ENCODE data around the gene KRT1.

KRT1 gene

DNA sequence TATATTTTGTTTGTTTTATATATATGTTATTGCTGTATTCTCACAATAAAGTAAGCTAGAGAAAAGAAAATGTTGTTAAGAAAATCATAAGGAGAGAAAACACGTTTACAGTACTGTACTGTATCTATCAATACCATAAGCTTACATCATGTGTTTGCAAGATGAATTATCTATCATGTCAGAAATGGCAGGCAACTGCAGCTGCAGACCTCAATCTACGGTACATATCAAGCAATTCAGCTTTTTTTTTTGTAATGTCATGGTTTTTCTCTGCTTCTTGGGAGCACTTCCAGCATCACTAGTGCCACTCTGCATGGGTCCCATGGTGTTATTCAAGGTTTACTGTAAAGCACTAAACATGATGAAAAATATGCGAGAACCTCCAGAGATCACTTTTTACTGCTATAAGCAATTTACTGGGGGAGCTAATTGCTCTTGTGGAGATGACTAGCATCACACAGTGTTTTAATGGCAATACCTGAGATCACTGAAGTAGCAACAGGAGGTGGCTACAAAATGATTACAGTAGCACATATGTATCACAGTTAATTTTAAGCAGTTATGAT, 19.2 kb downstream of the KRT1 start:
- no peak for DNase-seq (ENCODE audit: low read depth in 2 of 2)

DNA sequence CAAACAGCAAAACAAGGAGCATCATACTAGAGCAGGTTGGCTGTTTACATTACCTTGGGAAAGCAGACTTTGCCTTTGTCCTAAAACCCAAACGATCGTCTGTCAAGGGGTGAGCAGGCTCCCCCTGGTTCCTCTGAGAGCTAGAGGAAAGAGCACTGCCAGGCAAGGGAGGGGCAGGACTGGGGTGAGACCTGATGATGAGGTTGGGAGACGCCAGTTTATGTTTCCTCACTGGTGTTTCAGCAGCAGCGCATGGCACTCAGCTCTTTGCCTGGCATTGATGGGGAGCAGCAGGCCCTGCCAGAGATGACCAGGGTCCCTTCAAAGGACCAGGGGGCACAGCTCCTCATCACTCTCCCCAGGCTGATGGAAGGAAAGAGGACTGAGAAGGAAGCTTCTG, 20.3 kb downstream of the KRT1 start:
- no peak for DNase-seq (ENCODE audit: low read depth in 2 of 2)

DNA sequence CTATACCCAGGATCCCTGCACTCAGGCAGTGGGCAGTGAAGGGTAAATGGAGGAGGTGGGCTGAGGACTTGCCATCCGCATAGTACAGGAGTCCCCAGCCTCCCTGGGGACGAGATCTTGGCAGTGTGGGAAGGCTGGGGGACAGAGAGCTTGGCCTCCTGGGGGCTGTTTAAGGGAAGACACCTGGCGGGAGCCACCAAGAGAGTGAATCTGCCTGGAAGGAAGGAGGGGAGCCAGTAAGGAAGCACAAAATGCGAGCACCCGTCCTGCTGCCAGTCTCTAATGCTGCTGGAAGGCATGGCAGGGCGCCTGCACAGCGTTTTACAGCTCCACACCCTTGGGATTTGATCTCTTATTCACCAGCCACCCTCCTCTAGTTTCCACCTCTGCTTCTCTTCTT, 20.8 kb downstream of the KRT1 start:
- DNase-seq (ENCODE audit: low read depth in 2 of 2), result no peak

DNA sequence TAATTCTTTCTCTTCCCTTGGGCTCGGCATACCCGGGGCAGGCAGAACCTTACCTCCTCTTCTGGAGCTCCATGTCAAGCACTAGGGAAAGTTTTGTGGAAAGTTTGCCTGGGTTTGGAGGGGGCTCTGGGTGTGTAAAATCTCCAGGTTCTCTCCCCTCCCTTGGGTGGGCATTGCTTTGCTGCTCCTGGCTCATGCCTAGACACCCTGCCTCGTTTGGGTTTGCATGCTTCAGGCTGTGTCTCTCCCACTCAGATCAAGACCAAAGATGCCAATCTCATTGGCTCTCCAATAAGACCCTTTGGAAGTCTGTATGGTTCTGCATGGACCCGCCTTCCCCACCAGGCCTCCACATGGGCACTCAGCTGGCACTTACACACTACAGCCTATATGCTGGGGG, 22.0 kb downstream of the KRT1 start:
- no peak for DNase-seq (ENCODE audit: low read depth in 2 of 2)

DNA sequence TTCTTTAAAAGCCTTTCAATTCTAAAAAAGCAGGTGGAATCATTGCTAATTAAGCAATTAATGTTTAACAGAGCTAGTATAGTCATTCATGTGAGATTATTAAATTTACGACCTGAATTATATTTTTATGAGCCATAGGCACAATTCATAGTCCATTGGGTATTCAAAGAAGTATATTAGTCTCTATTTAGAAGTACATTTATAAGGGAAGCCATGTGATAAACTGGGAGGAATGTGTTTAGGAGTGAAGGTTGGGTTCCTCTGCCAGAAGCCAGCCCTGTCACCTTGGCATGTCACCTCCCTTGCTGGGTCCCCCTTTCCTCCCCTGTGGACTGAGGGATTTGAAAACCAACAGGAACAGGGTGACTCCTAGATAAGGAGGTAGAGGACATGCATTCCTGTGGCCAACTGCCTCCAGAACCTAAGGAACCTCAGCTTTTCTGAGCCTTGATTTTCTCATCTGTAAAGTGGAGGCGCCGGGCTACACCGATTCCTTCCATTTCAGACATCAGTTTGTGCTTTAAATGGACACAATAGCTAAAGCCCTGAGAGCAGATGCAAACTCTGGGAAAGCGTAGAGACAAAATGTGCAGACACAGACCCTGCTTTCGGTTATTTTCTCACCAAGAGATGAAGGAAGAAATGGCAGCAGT, 22.8 kb downstream of the KRT1 start:
- no peak for DNase-seq (ENCODE audit: low read depth in 2 of 2)

DNA sequence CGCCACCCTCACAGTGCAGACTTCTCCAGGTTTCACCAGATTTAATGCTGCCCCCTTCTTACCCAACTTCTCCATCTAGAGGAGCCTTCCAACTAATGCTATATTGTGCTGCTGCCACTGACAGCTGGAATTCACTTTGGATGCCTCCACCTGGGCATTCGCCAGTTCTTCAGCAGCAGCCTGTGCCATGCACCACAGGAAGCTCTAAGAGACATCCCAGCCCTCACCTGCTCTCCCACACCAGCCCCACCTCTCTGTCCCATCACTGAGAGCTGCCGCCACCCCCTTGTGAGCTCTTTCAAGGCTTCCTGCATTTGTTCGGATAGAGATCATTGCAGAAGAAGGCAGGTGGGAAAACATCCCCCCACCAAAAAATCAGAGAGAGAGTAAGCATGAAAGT, 23.6 kb downstream of the KRT1 start:
- DNase-seq (ENCODE audit: low read depth in 2 of 2), result no peak

DNA sequence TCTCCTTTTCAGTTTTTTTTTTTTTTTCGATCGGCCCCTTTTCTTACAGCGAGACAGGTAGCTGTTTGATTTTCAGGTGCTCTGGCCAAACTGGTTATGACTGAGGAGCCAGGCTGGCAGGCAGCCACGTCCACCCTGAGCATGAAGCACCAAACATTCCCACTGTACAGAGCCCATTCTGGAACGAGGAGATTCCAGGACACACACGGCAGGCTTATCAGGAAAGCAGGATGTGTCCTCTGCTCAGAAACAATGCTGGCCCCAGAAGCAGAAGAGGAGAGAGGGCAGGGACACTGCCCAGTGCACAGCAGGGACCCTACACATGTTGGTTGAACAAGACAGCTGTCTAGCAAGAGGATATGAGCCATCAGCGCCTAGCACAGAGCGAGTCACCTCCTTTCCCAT, 24.5 kb downstream of the KRT1 start:
- no peak for DNase-seq (ENCODE audit: low read depth in 2 of 2)

DNA sequence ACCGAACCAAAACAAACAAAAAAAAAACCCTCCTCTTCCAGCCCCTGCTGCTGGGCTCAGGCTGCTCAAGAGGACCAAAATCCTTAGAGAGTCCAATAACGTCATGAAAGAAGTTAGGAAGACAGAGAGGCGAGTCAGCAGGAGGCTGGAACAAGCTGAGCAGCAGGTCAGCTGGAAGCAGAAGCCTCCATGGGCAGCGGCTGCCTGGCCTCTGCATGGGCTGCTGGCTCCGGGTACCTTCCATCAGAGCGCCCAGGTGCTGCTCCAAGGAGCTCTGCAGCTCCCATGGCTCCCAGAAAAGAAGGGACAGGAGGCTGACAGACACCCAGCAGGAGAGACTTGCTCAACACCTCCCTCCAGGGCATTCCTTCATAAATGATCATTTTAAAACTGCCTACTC, 25.0 kb downstream of the KRT1 start:
- no peak for DNase-seq (ENCODE audit: low read depth in 2 of 2)

DNA sequence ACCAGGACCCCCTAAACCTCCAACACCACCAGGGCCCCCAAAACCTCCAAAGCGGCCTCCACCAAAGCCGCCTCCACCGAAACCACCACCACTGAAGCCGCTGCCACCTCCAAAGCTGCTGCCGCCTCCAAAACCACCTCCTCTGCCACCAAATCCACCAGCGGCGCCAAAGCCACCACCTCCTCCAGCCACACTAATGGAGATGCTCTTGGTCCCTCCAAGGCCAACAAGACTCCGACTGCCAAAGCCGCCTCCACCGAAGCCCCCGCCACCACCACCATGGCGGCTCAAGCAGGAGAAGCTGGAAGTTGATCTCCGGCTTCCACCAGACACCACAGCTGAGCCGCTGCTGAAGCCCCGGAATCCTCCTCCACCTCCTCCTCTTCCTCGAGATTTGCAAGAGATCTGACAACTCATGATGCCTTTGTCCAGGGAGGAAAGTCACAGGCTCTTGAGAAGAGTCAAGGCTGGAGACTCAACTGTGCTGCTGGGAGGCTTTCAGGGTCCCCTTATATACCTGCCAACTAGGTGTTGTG, 28.4 kb downstream of the KRT1 start, which contains the start of gene KRT2:
Gene KRT2, minus strand, starts transcription at position 486 of the 536 bp plus-strand sequence. Its CDS starts 69 bp downstream, at position 417.
- no peak for DNase-seq (ENCODE audit: low read depth in 2 of 2)

DNA sequence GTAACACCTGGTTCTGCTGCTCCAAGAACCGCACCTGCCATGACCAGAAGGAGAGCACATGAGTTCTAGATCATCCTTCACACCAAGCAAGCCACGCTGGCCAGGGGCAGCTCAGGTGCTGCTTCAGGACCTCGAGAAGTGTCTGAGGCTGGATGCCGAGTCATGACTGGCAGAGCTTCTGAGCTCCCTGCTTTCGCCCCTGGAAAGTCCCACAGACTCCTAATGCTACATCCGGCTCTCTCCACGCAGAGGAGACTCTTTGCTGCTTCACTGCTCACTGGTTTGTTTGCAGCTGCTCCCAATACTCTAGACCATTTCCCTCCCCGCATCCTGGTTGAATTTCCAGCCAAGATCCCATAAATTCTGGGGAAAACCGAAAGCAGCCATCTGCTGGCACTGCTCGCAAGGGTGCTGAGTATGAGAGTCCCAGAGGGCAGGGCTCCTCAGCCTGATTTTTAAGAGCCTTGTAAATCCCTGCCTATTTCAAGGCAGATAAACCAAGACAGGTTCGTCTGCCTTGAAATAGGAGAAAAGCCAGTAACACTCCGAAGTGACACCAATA, 29.6 kb downstream of the KRT1 start:
- DNase-seq (ENCODE audit: low read depth in 2 of 2), result no peak

DNA sequence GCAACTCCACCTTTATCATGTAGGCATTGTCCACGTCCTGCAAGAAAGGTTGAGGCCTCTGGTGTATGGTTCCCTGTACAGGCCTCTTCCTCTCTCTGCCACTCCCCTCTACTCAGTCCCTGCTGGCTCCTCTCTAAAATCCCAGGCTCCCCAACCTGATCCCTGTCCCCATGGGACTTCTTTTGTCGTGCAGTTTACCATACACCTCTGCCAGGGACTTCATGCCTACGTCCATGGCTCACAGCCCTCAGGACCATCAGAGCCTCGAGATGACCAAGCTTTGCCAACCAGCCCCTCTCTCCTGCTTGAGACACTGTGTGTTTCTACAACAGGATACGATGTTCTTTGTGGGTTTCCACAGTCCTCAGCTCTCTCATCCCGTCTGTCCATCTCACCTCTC, 31.1 kb downstream of the KRT1 start:
- no peak for DNase-seq (ENCODE audit: low read depth in 2 of 2)

DNA sequence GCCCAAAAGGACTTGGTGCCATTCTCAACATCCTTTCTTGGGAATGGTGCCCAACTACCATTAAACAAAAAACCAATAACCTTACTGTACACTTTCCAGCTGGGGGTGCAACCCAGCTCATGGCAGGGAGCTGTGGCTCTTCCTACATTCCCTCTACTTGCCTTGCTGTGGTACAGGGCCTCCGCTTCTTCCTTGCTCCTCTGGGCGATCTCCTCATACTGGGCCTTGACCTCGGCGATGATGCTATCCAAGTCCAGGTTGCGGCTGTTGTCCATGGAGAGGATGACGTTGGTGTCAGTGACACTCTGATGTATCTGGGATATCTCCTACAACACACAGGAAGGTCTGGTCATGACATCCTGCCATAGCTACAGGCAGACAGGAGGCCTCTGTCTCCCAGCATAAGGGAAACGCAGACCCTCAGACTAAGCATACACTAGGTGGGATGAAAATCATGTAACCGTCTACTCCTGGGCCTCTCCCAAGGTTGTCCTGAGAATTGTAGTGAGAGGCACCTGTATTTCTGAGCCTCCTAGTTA, 32.1 kb downstream of the KRT1 start:
- no peak for DNase-seq (ENCODE audit: low read depth in 2 of 2)

DNA sequence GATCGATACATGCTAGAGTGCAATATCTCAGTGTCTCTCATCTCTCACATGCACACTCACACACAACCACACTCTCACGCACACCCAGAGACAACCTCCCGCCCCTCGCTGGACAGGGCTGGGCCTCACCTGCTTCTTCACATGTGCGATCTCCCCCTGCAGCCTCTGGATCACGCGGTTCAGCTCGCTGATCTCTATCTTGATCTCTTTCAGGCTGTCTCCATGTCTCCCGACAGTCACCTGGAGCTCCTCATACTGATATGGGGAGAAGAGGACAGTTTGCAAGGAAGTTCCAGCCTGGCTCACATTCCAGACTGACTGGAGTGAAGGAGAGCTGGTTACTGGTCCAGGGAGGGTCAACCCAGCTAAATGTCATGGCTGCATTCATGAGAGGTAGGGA, 32.6 kb downstream of the KRT1 start:
- DNase-seq (ENCODE audit: low read depth in 2 of 2), result no peak

DNA sequence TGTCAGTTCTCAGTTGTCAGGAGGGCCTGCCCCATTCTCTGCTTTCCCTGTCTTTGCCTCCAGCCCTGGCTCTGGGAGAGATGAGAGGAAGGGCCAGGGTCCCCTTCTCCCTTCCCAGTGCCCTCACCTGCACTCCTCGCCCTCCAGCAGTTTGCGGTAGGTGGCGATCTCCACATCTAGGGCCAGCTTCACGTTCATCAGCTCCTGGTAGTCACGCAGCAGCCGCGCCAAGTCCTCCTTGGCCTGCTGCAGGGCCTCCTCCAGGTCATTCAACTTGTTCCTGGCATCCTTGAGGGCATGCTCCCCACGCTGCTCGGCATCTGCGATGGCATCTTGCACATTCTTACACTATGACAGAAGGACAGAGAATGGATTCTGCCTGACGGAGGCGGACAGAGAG, 33.6 kb downstream of the KRT1 start:
- no peak for DNase-seq (ENCODE audit: low read depth in 2 of 2)

DNA sequence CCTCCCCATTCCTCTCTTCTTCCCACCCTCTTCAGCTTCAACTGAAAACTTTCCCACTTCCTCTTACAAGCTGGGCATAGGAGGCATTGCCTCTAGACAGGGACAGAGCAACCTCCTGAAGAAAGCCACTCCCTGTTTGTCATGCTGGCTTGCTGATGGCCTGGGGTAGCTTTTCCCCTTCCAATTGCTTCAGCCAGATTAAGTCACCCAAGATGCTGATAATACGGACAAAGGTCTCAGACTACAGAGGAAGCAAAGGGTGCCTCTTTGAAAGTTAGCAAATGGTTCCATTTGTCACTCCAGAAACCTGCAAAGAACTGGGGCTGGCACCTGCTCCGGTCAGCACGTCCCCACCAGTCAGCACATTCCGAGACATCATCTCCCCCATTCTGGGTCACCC, 34.2 kb downstream of the KRT1 start:
- no peak for DNase-seq (ENCODE audit: low read depth in 2 of 2)

DNA sequence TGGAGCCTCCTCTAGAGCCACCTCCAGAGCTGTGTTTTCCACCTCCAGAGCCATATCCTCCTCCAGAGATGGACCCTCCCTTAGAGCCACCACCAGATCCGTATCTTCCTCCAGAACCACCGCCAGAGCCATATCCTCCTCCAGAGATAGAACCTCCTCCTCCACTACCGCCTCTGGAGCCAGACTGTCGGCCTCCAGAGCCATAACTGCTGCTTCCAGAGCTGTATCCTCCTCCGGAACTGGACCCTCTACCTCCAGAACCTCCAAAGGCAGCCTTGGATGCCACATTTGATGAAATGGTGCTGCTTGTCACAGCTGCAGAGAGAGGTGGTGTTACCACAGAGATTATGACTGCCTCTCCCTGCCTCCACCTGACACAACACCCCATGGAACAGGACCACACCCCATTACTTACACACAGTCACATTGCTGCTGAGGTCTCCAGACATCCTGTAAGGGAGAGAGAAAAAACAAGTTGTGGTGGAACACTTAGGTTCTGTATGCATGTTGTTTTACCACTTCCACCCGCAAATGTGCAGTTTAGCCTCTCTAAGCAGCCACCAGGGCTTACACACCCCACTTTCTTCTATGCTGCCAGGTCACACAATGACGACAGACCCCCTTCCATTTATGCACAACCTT, 35.0 kb downstream of the KRT1 start:
- peak in 1 of 2 donors; percentile 14 for DNase-seq (ENCODE audit: low read depth in 2 of 2)

DNA sequence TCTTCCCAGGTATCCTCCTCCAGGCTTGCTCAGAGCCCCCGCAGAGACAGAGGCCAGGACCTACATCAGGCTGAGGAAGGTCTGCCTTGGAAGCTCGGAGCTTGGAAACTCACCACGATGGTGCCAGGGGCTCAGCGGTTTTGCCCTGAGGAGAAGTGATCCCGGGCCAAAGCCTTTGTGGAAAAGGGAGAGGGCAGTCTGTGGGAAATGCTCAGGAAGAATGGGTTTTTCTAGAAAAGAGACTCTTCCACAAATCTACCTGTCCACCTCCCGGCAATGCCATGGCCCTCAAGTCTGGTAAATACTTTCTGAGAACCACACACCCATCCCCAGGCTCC, 36.2 kb downstream of the KRT1 start:
- DNase-seq (ENCODE audit: low read depth in 2 of 2), result no peak

DNA sequence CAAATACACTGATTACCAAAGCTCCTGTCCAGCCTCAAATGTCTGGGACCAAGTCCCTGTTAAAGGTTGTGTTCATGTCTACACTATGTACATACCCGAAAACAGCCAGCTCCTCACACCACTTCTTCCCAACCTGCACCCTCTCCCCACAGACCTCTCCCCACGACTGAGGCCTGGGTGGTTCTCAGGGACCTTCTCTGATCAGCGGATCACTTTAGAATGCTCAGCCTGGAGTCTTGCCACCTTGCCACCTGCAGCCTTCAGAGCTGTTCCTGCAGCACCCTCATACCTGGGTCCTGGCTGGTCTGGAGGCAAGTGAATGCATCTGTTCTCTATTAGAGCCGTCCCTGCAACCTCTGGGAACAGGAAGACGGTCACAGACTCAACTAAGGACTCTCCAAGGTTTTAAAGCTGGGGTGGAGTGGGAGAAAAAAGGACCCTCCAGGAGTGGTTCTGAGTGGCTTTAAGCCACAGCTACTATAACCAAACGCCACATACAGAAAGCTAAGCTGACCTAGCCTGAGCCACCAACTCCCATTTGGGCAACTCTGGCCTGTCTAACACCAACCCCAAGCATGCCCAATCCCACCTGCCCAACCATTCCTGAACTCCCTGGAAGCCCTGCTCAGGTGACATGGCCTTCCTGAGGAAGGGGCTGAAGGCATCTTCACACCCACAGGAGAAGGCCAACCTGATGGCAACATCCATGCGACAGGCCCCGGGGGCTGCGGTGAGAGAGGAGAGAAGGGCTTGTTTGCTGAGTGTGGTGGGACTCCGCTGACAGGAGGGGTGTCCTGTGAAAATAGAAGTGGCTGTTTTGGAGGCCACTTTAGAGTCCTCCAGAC, 36.8 kb downstream of the KRT1 start:
- DNase-seq (ENCODE audit: low read depth in 2 of 2), result no peak

DNA sequence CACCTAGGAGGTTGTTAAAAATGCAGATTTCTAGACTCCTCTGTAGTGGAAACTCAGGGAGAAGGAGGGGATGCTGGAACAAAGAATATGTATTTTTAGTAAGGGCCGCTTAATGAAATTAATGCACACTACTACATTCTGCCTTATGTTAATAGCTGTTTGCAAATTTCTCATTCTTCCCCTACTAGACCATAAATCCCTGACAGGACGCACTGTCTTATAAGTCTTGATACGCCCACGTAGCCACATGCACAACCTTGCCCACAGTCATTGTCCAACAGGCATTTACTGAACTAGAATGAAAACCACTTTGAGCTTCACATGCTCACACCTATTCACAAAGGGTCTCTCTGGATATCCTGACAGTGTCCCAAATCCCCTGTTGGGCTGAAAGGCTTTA, 38.7 kb downstream of the KRT1 start:
- DNase-seq (ENCODE audit: low read depth in 2 of 2), result no peak

DNA sequence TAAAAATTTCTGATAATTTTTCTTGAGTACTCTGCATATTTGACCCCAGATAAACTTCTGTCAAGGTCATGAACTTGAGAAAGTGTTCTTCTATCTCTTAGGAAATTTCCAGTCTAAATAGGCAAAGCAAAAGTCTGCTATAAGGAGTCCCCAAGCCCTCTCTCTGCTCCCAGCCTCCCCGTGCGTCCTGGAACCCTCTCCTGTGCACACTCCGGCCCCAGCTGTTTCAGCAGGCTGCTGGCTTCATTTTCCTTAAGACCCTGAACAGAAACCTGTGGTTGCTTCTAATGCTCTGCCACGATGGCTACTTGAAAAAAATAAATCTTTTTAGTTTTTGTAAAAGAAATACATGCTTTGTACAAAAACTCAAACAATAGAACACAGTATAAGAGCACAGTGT, 42.9 kb downstream of the KRT1 start:
- DNase-seq (ENCODE audit: low read depth in 2 of 2), result no peak

DNA sequence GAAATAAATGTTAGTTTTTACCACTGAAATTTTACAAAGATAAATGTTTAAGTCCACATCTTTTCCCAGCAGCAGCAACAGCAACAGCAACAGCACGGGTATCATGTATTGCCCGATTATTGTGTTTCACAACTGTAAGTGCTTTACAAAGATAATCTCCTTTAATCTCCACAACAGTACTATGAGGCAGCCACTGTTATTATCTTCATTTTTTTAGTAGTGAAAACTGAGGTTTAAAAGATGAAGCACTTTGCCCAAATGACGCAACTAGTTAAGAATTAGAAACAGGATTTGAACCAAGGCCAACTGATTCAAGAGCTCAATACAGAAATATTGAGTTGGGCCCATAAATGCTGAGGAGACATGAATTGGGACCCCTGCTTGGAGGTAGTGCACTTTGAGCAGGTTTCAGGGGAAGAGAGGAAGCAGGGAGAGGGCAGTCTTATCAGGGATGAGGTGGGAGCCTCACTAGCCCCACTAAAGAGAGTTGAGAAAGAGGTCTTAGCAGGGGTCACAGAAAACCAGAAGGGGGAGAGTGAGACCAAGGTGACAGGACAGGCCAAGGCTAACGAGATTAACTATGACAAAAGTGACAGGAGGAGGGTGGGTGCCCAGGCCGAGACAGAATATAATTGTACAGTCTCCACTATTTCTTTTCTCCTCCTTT, 43.5 kb downstream of the KRT1 start:
- DNase-seq (ENCODE audit: low read depth in 2 of 2), result no peak

Measured in stimulated activated CD4-positive, alpha-beta T cell treated with anti-CD3 and anti-CD28 coated beads, Interleukin-1b, Interleukin-23, amount 100 ng/mL, for 1 hour (primary cell).